ENCODE data around the gene ASAP3.

- TF ChIP-seq, protein P1, sequence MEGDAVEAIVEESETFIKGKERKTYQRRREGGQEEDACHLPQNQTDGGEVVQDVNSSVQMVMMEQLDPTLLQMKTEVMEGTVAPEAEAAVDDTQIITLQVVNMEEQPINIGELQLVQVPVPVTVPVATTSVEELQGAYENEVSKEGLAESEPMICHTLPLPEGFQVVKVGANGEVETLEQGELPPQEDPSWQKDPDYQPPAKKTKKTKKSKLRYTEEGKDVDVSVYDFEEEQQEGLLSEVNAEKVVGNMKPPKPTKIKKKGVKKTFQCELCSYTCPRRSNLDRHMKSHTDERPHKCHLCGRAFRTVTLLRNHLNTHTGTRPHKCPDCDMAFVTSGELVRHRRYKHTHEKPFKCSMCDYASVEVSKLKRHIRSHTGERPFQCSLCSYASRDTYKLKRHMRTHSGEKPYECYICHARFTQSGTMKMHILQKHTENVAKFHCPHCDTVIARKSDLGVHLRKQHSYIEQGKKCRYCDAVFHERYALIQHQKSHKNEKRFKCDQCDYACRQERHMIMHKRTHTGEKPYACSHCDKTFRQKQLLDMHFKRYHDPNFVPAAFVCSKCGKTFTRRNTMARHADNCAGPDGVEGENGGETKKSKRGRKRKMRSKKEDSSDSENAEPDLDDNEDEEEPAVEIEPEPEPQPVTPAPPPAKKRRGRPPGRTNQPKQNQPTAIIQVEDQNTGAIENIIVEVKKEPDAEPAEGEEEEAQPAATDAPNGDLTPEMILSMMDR (IDR thresholded peaks at IDR 0.05; ENCODE audit: extremely low read depth in 1 of 2, insufficient read depth in 1 of 2, low read depth in 1 of 2, low read length in 2 of 2) = no peak
- TF ChIP-seq, protein P2, sequence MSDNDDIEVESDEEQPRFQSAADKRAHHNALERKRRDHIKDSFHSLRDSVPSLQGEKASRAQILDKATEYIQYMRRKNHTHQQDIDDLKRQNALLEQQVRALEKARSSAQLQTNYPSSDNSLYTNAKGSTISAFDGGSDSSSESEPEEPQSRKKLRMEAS (IDR thresholded peaks at IDR 0.05; ENCODE audit: insufficient read depth, insufficient read length) = no peak
- TF ChIP-seq EZH2 (IDR thresholded peaks at IDR 0.05; ENCODE audit: borderline replicate concordance, low read depth, low read length, severe bottlenecking) (no peak), POLR2AphosphoS5 (IDR thresholded peaks at IDR 0.05; ENCODE audit: insufficient read depth, low read depth, low read length) (no peak), POLR2A (IDR thresholded peaks at IDR 0.05; ENCODE audit: low read depth, low read length) (no peak), JUN (IDR thresholded peaks at IDR 0.05; ENCODE audit: borderline replicate concordance, insufficient read depth, insufficient read length, low read depth) (no peak), MYC (IDR thresholded peaks at IDR 0.05; ENCODE audit: low read depth, low read length) (no peak), FOS (IDR thresholded peaks at IDR 0.05; ENCODE audit: borderline replicate concordance, insufficient read depth, low read length) (no peak), GATA2 (IDR thresholded peaks at IDR 0.05; ENCODE audit: insufficient read depth, insufficient read length, low read depth, low read length) (no peak)
Measured at GRCh38 chr1:23472351-23473036, 11.5 kb downstream of the ASAP3 start.

Measured in endothelial cell of umbilical vein (primary cell).